ENCODE data around the gene STAB2.
"Not testable (repeated sequence)": the region's sequence is repeated elsewhere in the genome, so short reads cannot be mapped to it uniquely, and the experiment has no call there.

STAB2 gene

GRCh38 chr12:103785243-103786031, 198.4 kb downstream of the STAB2 start:
- no peak for DNase-seq

DNA sequence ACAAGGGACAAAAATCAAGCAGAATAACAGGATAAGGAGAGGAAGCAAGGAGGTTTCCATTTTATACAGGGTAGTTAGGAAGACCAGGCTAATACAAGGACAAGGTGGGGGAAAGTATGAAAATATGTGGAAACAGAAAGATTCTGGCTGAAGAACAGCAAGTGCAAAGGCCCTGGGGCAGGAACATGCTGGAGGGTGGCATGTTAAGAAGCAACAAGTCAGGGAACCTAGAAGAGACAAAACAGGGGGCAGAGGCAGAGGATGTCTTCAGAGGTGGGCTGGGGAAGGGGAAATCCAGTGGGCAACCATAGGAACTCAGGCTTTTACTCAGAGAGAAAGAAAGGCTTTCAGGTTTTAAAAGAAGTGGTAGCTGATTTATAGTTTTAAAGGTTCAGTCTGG, 199.1 kb downstream of the STAB2 start:
- no peak for DNase-seq

DNA sequence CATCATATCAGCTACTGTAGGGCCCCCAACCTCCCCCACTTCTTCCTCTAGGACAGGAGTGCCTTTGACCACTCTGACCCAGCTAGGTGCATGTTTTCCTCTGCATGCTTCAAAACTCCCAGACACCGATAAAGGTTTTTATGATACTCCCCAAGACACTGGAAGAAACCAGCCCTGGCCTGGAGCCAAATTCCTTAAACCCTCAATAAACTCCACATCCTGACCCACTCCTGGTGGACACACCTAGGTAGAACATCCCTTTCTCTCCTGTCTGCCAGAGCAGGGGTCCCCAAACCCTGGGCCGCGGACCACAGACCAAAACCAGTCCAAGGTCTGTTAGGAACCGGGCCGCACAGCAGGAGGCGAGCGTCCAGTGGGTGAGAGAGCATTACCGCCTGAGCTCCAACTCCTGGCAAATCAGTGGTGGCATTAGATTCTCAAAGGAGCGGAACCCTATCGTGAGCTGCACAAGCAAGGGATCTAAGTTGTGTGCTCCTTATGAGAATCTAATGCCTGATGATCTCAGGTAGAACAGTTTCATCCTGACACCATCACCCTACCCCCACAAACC, 204.4 kb downstream of the STAB2 start:
- DNase-seq, result no peak

GRCh38 chr12:103793046-103793445, 206.0 kb downstream of the STAB2 start:
- no peak for DNase-seq

DNA sequence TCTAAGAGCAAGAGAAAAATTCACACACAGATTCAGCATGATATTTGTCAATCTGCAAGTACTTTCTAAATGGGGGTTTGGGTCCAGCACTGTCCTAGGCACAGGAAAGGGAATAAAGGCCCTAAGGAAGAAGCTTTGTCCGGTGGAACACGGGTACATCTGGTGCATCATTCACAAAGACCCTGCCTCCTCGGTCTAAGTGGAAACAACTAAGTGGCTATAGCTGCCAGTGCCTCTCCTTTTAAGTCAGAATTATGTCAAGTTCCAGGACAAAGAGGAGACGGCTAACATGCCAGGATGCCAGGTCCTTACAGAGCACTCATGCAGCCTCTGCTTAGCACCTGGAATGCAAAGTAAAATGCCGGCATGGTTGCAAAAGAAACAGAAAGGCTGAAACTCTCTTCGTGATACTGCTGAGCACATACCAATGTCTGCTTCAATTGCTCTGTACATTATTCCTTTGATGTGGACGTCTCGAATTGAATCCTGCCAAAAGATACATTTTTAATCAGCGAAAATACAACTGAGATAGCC, 206.5 kb downstream of the STAB2 start:
- no peak for DNase-seq

DNA sequence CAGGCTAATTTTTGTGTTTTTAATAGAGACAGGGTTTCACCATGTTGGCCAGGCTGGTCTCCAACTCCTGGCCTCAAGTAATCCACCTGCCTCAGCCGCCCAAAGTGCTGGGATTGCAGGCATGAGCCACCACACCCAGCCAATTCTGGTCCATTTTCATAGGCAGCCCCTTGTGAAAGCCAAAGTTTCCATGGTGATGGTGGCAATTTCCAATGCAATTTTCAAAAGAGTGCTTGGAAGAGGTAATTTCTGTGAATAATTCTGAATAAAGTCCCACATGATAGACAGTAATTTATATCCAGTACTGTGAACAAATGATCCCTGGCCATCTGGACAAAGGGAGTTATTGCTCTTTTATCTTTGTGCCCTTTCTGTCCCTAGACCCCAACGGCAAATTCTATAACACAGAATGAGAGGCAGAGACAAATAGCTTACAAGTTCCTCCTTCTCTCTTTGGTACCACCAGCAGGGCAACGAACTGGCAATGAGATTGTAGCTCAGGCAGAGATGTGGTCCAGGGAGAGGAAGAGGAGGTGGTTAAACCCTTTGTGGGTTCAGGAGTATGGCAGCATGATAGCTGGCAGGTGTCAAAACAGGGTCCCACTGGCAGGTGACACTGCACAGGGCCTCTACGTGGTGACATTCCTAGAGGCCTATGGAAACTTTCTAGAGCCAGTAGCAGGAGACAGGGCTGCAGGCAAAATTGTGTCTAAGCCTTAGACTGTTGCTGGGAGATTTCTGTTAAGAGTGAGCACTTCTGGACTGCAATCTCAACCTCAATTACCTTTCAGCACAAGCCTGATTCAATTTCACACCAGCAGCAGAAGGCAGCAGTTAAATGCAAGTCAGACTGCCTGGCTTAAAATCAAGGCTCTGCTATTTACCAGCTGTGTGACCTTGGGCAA, 207.5 kb downstream of the STAB2 start:
- DNase-seq, result no peak

DNA sequence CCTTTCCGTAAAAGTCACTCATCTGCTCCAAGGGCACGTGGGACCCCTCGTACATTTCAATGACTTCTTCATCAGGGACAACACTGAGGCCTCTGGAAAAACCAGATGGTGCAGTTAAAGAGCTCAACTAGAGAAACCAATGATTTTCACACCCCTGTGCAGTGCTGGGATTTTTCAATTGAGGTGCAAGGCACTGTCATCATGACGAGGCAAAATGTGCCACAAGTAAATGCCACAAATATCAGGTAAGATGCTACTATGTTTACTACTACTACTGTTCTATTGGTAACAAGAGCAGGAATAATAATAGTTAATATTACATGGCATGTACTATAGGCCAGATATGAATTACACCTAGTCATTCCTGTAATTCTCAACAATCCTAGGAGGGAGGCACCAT, 211.5 kb downstream of the STAB2 start:
- no peak for DNase-seq

GRCh38 chr12:103799504-103799856, 212.4 kb downstream of the STAB2 start:
- DNase-seq, result peak in 1 of 2 donors; percentile 11

- DNase-seq, result no peak
Measured at GRCh38 chr12:103799857-103800771, 213.0 kb downstream of the STAB2 start.

DNA sequence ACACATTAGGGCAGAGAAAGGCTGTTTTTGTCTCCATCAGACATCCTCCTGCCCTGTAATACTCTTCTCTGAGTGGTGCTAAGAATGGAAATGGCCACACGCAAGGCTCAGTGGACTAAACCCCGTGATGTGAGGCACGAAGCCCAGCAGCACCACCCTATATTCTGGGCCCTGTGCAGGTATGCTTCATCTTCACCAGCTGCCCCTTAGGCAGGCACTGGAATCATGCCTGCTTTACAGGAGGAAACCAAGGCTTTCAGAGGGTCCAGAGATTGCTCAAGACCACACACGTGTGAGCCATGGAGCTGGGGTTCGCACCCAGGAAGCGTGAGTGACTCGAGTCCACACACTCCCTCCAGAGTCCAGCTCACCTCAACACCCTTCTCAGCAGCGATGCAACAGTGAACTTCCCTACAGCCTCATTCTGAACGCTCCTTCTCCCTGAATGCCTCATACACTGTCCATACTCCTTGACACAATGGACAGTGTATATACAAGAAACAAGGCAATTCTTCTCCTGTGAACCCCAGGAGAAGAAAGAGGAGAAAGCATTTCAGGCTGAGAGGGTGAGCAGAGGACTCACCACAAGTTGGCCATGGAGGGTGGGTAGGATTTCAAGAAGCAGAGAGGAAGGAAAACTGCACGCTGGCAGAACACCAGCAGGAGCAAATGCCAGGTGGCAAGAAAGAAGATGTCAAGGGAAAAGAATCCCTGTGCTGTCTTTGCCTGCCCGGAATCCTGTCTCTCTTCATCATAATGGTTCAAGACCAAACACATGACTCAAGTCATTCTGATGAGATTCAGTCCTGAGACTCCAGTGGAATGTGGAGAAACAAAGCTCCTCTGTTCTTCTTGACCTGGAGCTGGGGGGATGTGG, 214.9 kb downstream of the STAB2 start:
- no peak for DNase-seq

DNA sequence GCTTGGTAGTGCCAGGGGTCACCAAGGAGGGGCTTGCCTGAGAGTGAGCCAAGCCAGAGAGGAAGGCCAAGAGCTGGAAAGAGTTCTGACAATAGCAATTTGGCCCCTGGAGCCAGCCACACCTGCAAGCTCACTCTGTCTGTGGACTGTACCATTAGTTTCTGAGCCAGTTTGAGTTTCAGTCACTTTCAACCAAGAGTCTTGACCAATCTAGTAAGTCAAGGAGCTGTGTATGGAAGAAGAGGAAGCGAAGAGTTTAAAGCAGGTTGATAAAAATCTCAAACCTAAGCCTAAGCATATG, 215.5 kb downstream of the STAB2 start:
- DNase-seq, result no peak

GRCh38 chr12:103803847-103804246, 216.8 kb downstream of the STAB2 start:
- no peak for DNase-seq

GRCh38 chr12:103805655-103806360, 218.7 kb downstream of the STAB2 start:
- no peak for DNase-seq

DNA sequence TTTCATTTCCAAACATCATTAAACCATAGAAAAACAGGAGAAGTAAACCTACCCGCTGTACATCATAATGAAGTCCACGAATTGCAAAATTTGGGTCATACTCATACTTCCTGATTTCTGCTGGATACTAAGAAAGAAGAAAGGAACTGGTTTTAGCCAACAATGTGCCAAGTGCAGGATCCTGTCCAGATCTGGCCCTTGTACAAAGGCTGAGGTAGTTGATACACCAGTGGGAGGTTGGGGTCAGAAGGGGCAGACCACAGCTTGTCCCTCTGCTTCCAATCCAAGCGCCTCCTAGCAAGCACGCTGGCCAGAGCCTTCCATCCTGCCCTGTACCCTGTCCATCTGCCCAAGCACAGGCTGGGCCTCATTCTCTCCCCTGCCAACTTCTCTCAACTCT, 219.7 kb downstream of the STAB2 start:
- no peak for DNase-seq

DNA sequence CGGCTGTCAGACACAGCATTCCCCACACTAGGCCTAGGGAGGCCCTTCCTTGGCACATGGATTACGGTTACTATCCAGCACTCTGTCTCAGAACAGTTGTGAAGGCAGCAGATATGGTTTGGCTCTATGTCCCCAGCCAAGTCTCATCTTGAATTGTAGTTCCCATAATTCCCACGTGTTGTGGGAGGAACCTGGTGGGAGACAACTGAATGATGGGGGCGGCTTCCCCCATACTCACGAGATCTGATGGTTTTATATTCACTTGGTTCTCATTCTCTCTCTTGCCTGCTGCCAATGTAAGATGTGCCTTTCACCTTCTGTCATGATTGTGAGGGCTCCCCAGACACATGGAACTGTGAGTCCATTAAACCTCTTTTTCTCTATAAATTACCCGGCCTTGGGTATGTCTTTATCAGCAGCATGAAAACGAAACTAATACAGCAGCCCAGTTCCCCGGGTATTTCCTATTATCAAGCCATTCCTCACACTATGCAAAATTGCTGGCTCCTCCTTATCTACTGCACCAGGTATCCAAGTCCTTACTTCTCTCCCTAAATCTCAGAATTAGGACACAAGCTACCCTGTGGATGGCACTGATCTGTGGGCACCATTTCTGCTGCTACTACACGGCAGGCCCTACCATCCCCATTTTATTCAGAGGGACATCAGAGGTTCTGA, 220.6 kb downstream of the STAB2 start:
- no peak for DNase-seq

DNA sequence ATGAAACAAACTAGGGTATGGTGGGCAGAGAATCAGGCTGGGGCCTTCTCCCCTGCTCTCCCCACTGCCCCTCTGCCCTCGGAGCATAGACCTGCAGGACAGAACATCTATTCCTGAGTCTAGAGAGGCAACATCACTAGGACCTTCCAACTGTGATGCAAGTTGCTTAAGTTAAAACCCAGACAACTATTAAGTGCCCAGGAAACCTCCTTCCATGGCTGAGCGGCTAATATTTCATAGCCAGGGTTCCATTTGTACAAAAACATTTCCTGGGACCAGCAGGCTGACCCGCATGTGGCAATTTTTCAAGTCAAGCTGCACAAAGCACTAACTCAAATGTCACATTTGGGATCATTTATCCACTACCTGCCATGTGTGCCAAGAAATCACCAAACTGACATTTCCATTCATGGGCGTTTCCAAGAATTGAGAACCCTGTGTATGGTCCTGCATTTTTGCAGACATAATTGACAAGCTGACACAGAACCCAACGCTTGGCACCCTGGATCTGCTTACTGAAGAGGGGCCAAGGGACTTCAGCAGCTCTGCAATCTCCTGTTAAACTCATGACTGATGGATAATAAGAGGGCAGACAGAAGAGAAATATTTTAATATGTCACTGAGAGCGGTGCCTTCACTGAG, 221.3 kb downstream of the STAB2 start:
- DNase-seq, result no peak

GRCh38 chr12:103809154-103809553, 222.1 kb downstream of the STAB2 start:
- no peak for DNase-seq

GRCh38 chr12:103809639-103810038, 222.6 kb downstream of the STAB2 start:
- not testable (repeated sequence) for DNase-seq

DNA sequence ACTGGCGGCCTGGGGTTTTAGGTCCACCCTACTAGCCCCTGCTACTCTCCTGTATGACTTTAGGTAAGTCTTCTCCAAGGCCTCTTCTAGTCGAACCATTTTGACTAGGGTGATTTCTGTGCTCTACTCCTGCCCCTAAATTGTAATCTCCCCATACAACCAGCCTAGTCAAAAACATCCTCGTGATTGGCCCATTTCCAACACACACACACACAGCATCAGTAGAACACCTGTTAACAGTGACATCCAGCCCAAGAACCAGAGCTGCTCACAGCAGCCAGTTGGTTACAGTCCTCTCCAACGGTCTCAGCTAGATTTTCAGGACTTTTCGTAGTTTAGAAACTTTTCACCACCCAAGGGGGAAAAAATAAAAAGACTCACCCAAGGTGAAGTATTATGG, 223.0 kb downstream of the STAB2 start:
- no peak for DNase-seq

DNA sequence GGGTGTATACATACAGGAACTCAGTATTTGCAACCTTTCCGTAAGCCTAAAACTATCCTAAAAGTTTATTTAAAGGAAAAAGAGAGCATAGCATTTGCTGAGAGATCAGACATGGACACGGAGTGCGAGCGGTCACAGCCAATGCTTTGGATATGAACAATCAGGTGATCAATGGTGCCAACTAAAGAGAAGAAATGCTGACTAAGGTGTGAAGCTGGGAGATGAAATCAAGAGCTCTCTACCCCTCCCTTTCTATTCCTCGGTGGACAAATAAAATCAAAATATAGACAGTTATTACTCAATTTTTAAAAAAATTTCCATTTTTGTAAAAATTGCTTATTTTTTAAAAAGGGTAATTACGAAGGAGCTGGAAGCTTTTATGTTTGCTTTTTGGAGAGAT, 224.7 kb downstream of the STAB2 start:
- no peak for DNase-seq

Data from CD4-positive, alpha-beta T cell treated with Interleukin-4 for 1 hour (primary cell).